GOT3 (cell line): ENCODE measurements around the gene CAV2.
A peak's percentile ranks its signal among the peaks of the same experiment; 100 is the strongest.

Source experiments
- DNase-seq: peaks from one replicate; lab custom pipeline; 2025; ENCODE audit warnings: mixed read lengths; lab: John Stamatoyannopoulos, UW

Gene CAV2

DNA sequence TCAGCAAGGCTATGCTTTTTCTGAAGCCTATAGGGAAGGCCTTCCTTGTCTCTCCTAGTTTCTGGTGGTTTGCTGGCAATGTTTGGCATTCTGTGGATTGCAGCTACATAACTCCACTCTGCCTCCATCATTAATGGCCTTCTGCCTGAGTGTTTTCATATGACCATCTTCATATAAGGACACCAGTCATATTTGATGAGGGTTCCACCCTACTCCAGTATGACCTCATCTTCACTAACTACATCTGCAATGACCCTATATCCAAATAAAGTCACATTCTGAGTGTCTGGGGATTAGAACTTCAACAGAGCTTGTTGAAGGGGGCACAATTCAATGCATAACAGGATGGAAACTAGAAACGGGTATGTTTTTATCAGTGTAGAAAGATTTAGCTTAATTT, 47.4 kb downstream of the CAV2 start:
- no peak for DNase-seq

DNA sequence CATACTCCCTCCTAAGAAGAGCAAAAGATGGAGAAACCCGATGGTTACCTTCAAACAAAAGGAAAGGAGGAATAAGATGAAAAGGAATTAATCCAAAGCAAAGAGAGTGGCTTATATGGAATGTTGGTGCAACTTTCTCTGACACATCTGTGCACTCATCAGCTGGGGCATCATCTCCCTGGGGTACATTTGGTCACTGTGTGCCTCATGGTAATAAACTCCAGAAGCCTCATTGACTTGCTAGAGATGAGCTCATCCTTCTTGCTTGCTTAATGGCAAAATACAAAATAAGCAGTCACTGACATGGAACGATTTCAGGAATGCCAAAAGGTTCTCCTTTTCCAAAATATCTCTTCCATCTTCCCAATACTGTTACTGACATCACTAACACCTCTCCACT, 47.8 kb downstream of the CAV2 start:
- peak; percentile 36 for DNase-seq

DNA sequence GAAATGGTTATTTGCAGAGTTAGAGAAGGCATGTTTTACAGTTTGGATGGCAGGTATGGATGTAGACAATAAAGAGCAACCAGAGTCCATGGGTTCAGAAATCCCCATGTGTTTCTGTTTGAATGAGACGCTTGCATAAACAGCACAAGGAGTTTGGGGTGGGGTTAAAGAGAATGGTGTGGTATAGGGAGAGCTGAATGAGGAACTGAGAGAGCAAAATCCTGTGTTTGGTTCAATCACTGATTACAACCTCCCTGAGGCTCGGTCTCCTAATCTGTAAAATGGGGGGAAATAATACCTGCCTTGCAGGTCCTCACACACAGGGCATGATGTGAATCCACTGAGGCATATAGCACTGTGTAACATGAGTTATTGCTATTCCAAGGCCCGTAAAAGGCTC, 49.0 kb downstream of the CAV2 start:
- DNase-seq, result no peak

DNA sequence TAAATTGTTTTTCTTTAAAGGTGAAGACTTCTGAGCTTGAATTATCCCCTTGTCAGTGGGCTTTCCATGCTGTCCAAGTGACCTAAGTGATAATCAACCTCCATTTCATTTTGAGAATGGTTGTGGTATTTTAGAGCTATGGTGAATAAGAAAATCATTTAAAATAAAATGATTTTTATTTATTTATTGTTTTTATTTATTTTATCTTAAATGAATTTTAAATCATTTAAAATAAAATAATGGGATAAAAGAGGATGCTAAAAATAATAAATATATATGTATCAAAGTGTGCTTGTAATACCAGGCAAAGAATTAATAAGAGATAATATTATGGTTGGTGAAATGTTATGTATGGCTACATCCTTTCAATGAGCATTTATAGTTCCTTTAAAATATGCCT, 49.8 kb downstream of the CAV2 start:
- DNase-seq, result no peak

DNA sequence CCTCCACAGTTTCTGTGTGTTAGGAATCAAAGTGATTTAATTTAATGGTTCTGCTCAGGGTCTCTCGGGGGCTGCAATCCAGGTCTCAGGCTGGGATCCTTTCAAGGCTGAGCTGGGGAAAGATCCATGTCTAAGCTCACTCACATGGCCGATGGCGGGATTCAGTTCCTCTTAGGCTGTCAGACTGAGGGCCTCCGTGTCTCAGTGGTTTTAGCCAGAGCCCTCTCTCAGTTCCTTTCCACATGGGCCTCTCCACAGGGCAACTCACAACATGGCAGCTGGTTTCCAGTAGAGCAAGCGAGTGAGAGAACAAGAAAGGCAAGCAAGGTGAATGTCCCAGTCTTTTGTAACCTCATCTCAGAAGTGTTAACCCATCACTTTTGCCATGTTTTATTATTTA, 52.2 kb downstream of the CAV2 start:
- DNase-seq, result no peak

DNA sequence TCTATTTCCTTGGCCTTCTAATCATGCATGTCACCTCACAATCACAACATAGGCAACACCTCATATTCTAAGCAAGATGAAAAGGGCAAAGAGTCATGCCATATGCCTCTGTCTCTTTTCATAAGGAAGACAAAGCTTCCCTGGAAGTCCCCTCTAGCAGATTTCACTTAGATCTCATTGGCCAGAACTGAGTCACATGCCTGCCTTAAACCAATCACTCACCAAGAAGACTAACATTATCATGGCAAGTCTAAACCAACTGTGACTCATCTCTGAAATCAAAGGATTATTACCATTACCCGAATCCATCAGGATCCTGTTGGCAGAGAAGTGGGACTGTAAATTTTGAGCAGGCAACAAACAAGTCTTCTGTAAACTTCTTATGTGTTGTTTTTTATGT, 53.1 kb downstream of the CAV2 start:
- DNase-seq, result no peak

DNA sequence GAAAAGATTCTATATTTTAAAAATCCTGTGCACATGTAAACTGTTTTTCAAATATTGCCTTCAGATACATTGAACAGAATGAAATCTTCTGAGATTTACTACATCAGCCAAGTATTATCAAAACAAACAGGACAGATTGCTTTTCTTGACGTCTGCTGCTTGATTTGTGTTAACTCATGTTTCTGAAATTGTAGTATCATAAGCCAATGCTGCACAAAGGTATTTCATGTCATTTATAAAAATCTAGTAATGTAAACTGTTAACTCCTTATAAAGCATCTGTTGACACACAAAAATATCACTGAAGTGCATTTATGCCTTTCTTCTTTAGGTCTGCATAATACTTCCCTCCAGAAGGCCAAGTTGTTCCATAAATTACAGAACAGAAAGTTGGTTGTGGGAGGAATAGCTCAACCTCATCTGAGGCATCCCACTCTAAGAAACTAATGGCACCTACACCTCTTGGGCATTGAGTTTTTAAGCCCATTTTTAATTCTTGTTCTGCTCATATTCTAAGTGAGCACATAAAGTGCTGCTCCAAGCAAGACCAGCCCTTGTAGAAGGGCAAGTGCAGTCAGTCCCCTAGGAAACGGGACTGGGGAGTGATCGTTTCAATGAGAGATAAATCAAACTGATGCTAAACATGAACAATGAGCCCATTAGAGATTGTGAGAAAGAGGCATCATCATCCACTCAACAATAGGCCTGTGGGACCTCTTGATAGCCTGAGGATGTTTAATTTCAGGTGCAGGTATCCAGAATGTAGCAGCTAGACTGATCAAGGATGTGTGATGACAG, 53.8 kb downstream of the CAV2 start:
- DNase-seq, result no peak

DNA sequence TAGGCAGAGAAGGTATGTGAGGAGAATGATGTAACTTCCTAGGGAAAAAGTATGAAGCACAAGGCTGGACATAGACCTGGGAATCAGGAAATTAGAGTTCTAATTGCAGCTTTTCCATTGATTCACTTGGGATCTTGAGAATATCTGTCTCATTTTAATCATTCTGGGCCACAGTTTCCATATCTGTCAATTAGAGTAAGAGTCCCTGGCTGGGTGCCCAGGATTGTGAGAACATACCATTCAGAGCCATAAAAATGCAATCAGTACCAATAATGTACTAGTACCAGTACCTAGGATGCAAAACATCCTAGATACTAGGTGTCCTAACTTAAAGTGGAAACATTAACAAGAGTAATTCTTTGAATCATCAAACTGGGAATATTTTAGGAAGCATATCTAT, 54.9 kb downstream of the CAV2 start:
- DNase-seq, result no peak

DNA sequence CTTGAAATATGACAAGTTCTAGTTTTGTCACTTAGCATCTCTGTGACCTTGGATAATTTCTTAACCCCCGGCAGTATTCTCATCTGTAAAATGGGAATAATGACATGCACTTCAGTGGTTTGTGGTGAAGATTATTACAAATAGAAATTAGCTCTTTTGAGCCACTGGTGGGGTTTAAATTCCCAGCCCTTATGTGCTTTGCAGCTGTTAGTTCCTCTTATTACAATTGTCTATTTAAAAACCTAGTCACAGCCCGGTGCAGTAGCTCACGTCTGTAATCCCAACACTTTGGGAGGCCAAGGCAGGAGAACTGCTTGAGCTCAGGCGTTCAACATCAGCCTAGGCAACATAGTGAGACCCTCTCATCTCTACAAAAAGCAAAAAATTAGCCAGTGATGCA, 55.4 kb downstream of the CAV2 start:
- no peak for DNase-seq

DNA sequence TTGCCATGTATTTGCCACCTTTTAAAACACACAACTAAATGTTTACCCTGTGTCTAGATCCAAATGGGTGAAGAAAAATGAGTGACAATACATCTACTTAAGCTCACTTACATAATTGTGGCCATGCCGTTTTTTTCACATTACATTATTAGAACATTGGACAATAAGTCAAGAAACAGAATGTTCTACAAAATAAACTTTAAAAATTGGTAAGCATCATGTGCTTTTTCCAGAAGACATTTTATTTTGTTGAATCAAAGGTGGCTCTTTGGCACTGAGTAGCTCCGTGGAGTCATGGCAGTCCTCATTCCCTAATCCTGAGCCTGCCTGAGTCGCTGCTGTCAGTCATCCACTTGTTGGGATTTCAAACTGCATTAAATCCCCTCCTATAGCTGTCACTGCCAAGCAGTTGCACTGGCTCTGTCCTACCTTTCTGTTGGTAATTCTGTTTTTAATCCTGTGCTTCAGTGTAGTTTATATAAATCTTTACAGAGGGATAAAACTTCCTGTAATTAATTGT, 57.6 kb downstream of the CAV2 start:
- no peak for DNase-seq

DNA sequence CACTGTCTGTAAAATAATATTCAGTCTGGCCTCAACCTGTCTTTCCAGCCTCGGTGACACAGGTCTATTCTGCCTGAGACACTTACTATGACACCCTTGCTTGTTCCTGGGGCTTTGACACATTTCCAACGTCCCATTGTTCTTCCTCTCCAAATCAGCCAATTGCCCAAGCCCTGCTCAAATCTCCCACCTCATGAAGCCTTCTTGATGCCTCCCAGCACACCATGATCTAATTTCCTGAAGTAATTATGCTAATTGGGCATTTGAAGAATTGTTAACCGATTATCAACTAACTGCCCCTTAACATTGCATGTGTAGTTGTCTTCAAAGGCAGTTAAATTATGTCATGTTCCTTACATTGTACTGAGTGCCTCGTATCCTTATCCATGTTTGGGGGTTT, 58.4 kb downstream of the CAV2 start:
- DNase-seq, result no peak
